ENCODE measurements around the gene EXOC2. TPM values are rescaled to one million over a fixed set of nuclear protein-coding genes. Genes with fewer than 3 reads are reported as not detected.

The EXOC2 gene
- total and polyA plus RNA-seq, 2 of the 13 experiments (the other 11 are each of a cell fraction or from before 2014, with no cell fraction given) = 12.6 to 22.9 TPM

GRCh38 chr6:722077-722524, 29.2 kb upstream of the EXOC2 start (continued):
- TF ChIP-seq KAT7 (CRISPR knock-in tag; IDR thresholded peaks at IDR 0.05; ENCODE audit: borderline replicate concordance) = no peak
- TF ChIP-seq SMC3 (IDR thresholded peaks at IDR 0.05; ENCODE audit: low read length) = peak; percentile 84
- TF ChIP-seq XRCC5 (optimal IDR thresholded peaks at IDR 0.05; ENCODE audit: low read length) = peak; percentile 88
- no peak for TF ChIP-seq SIX1 (CRISPR knock-in tag; IDR thresholded peaks at IDR 0.05; ENCODE audit: borderline replicate concordance)
- TF ChIP-seq RAD21 (CRISPR knock-in tag; IDR thresholded peaks at IDR 0.05) = peak; percentile 64
- TF ChIP-seq SIX4 (CRISPR knock-in tag; IDR thresholded peaks at IDR 0.05) = no peak
- TF ChIP-seq PRDM15 (CRISPR knock-in tag; IDR thresholded peaks at IDR 0.05) = no peak
- 0 out of 2 replicates have a peak, but pooled peaks have one; percentile 50 for TF ChIP-seq ZKSCAN8 (CRISPR knock-in tag; IDR thresholded peaks at IDR 0.05; ENCODE audit: borderline replicate concordance)
- no peak; the same call in 1 of the 2 replicates for TF ChIP-seq ETV5 (CRISPR knock-in tag; IDR thresholded peaks at IDR 0.05; ENCODE audit: borderline replicate concordance)
- no peak for TF ChIP-seq ZNF3 (CRISPR knock-in tag; IDR thresholded peaks at IDR 0.05)
- TF ChIP-seq ZMYM3 (CRISPR knock-in tag; IDR thresholded peaks at IDR 0.05) = no peak
- no peak for TF ChIP-seq ZNF34 (CRISPR knock-in tag; IDR thresholded peaks at IDR 0.05; ENCODE audit: borderline replicate concordance)
- TF ChIP-seq FOSL2 (CRISPR knock-in tag; IDR thresholded peaks at IDR 0.05) = 0 out of 2 replicates have a peak, but pooled peaks have one; percentile 9
- TF ChIP-seq TSC22D2 (CRISPR knock-in tag; IDR thresholded peaks at IDR 0.05; ENCODE audit: borderline replicate concordance) = no peak
- TF ChIP-seq CEBPG (CRISPR knock-in tag; IDR thresholded peaks at IDR 0.05) = no peak
- no peak for TF ChIP-seq ZNF605 (CRISPR knock-in tag; IDR thresholded peaks at IDR 0.05)
- TF ChIP-seq RNF2 (conservative IDR thresholded peaks at IDR 0.05; ENCODE audit: low read depth) = 0 out of 2 replicates have a peak, but pooled peaks have one; percentile 46
- no peak for TF ChIP-seq TCF7 (IDR thresholded peaks at IDR 0.05; ENCODE audit: low read depth)
- TF ChIP-seq ZNF331 (CRISPR knock-in tag; IDR thresholded peaks at IDR 0.05) = peak; percentile 54; the same call in 1 of the 2 replicates
- no peak for TF ChIP-seq SMARCC2 (IDR thresholded peaks at IDR 0.05)
- TF ChIP-seq GATAD1 (CRISPR knock-in tag; IDR thresholded peaks at IDR 0.05) = 0 out of 2 replicates have a peak, but pooled peaks have one; percentile 24
- no peak for TF ChIP-seq IRF9 (CRISPR knock-in tag; IDR thresholded peaks at IDR 0.05; ENCODE audit: borderline replicate concordance)
- TF ChIP-seq ERF (CRISPR knock-in tag; IDR thresholded peaks at IDR 0.05) = 0 out of 2 replicates have a peak, but pooled peaks have one; percentile 42
- no peak for TF ChIP-seq ZNF484 (CRISPR knock-in tag; IDR thresholded peaks at IDR 0.05; ENCODE audit: borderline replicate concordance, low read depth)
- no peak for TF ChIP-seq BRCA1 (CRISPR knock-in tag; IDR thresholded peaks at IDR 0.05)
- TF ChIP-seq KDM2A (CRISPR knock-in tag; IDR thresholded peaks at IDR 0.05; ENCODE audit: borderline replicate concordance, low read depth) = peak; percentile 70; the same call in 1 of the 2 replicates
- TF ChIP-seq ZNF713 (CRISPR knock-in tag; IDR thresholded peaks at IDR 0.05) = no peak
- TF ChIP-seq RFX3 (CRISPR knock-in tag; IDR thresholded peaks at IDR 0.05) = no peak

Data from HepG2 (cell line).